GM21447 (cell line): ENCODE results near the gene CCDC92.

Source experiments
- ATAC-seq: cut with Tn5 transposase; IDR thresholded peaks from one replicate; pipeline ENCODE4 v1.9.1; 2021; ENCODE audit not compliant: unreplicated experiment

The CCDC92 gene

GRCh38 chr12:123972457-123973401, at the start of gene CCDC92, which contains the start of gene ZNF664:
TSS of gene CCDC92 (minus strand) at chr12:123972831. CDS start at chr12:123944305, 28,526 bp downstream.
TSS of gene ZNF664 (plus strand) at chr12:123973215. CDS start at chr12:124012145, 38,930 bp downstream.
- ATAC-seq = peak; percentile 66

GRCh38 chr12:124022161-124022560, 49.5 kb upstream of the CCDC92 start:
- no peak for ATAC-seq

- no peak for ATAC-seq
Observed at GRCh38 chr12:124021007-124021406, 48.4 kb upstream of the CCDC92 start.

- no peak for ATAC-seq
Observed at GRCh38 chr12:124020514-124020949, 47.9 kb upstream of the CCDC92 start.

- no peak for ATAC-seq
Observed at GRCh38 chr12:124019115-124019514, 46.5 kb upstream of the CCDC92 start.

- ATAC-seq = no peak
Observed at GRCh38 chr12:124018539-124018938, 45.9 kb upstream of the CCDC92 start.

- no peak for ATAC-seq
Observed at GRCh38 chr12:124017064-124017463, 44.4 kb upstream of the CCDC92 start.

GRCh38 chr12:124015494-124016461, 43.1 kb upstream of the CCDC92 start:
- ATAC-seq = no peak

GRCh38 chr12:124013073-124013472, 40.4 kb upstream of the CCDC92 start:
- no peak for ATAC-seq

GRCh38 chr12:124011435-124012115, 38.9 kb upstream of the CCDC92 start:
- no peak for ATAC-seq

GRCh38 chr12:124010687-124011086, 38.1 kb upstream of the CCDC92 start:
- ATAC-seq = no peak

GRCh38 chr12:124009781-124010180, 37.1 kb upstream of the CCDC92 start:
- ATAC-seq = no peak

- no peak for ATAC-seq
Observed at GRCh38 chr12:124008595-124008994, 36.0 kb upstream of the CCDC92 start.

- ATAC-seq = no peak
Observed at GRCh38 chr12:124007826-124008570, 35.4 kb upstream of the CCDC92 start.

- no peak for ATAC-seq
Observed at GRCh38 chr12:124006846-124007713, 34.4 kb upstream of the CCDC92 start.

GRCh38 chr12:124006085-124006845, 33.6 kb upstream of the CCDC92 start:
- peak; percentile 63 for ATAC-seq

- no peak for ATAC-seq
Observed at GRCh38 chr12:124004233-124004875, 31.7 kb upstream of the CCDC92 start.

- no peak for ATAC-seq
Observed at GRCh38 chr12:124002654-124003053, 30.0 kb upstream of the CCDC92 start.
